NCI-H345 treated with DMSO at 0.1 percent for 48 hours (cell line): ENCODE data around the gene NUAK1.

Experiments used
- DNase-seq: peaks from one replicate; lab custom pipeline; 2025; ENCODE audit not compliant: unreplicated experiment; lab: John Stamatoyannopoulos, UW

The NUAK1 gene

DNA sequence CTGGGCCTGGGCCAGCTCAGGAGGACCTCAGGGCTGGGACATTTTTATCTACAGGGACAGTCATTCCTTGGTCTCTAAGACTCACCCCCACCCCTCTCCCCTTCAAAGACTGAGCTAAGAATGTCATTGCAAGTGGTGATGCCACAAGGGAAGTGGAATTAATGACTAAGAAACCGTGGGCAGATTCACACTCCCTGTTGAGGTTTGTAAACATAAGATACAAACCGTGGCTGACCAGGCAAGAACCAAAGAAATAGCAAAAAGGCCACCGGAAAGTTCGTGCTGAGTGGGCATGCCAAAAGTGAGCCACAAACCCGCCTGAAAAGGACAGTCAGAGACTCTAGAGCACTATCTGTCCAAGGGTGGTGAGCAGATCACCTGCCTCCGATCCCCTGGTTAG is 25.7 kb downstream of the NUAK1 start:
- DNase-seq: no peak

DNA sequence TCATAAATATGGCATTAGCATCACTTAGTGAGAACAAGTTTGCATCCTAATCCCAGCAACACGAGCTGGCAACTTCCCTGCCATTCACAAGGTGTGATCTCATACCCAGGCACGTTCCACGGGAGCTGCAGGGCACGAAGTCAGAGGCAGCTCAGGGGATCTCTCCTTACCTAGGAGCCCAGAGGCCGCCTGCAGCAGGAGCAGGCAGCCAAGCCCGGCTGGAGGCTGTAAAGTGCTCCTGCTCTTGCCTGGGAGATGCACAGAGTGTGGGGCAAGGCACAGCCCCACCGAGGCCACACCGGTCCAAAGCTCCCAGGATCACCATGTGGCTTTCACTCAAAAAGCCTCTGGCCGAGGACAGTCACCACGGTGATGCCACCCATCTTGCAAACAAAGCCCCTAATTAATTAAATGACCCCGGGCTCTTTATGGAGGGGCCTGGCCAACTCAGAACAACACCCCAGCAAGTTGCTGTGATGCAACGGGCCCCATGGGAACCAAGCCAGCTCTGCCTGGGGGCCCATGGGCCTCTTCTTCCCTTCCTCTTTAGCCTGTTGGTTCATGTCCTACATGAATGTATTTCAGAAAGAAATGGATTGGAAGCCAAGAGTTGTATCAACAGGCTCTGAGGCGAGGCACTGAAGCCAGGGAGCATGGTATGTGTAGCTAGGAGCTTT is 26.5 kb downstream of the NUAK1 start:
- DNase-seq: no peak

DNA sequence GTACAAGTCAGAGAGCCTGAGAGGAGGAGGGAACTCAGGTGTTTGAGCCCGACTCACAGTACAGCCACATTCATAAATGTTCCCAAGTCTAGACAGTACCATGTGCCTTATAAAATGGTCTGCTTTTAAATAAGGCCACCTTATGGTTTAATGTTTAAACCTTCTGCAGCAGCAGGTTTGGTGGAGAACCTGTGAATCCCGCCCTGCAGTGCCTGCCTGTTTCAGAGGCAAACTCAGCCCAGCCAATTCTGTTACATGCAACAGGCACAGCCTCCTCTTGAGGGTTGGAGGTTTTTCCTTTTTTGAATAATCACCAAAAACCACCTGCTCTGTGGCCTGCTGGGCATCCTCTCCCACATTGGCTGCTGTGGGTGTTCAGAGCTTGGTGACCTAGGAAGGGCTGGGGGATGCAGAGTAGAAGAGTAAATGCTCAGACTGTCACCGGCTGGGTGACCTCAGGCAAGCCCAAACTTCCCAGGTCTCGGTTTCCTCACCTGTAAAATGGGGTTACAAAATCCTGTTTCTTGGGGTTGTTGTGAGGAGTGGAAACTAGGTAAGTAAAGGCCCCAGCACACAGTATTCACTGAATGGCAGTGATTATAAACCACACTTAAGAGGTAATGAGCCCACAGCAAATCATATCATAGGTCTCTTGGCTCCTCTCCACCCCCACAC is 28.0 kb downstream of the NUAK1 start:
- no peak for DNase-seq

DNA sequence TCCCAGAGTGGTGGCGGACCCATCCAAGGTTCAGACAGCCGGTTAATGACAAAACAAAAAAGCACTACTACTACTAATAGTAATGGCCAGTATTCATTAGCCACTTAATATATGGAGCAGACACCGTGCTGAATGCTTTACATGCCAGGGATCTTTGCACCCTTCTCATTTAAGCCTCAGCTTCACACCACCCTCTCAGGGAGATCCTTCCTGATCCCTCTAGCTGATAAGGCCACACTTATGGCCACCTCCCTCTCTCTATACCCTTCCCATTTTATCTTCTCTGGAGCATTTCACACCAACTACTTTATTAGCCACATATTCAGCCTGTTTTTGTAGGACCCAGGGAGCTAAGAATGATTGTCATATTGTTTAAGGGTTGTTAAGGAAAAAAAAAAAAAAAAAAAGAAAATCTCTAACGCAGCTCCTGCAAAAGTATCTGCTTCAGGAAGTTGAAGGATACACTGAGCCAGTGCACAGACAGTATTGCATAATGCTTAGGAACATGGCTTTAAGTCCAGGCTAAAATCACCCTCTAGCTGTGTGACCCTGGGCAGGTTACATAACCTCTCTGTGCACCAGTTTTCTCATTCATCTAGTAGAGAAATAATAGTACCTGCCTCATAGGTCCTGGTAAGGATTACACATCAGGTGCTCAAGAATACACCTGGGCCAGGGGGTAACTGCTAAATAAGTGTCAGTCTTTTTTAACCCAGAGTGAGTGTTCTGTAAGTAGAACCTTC is 29.4 kb downstream of the NUAK1 start:
- DNase-seq: no peak

DNA sequence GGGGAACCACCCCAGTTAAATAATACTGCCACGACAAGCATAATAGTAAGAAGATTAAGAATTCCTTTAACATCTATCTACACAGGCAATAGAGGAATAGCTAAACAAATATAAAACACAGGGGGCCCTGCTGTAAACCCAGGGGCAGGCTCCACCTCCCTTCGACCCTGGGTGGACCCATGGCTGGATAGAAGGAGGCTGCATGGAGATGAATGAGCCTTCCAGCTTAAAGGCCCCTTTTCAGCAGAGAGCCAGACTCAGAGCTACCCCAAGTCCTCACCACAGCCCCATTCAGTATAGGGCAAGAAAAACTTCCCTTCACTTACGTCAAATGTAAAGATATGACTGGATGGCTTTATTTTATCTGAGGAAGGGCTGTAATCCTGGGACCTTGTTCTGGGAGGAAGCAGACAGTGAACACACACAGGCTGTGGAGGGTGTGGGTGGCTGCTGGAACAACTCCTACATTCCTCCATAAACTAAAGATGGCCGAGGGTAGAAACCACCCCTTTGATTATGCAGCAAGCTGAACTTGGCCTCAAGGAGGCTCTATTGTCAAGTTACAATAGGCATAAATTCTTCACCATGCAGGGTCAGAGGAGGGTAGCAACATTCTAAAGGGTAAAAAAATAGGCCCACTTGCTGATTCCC is 30.4 kb downstream of the NUAK1 start:
- no peak for DNase-seq

DNA sequence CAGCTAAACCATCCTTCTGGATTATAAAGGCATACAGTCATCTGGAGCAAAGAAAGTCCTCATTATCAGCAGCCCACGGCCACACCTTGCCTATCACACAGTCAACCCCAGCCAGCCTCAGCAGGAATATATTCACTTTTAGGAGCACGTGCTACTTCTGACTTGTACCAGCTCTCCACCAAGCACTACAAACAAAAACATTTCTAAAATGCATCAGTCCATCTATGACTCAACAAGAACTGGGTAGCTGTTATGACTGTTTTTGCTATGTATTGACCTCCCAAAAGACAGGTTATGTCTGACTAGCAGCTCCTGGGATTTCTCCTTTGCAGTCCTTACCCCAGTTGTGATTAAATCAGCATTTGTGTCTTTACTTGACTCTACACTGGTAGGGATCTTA is 31.2 kb downstream of the NUAK1 start:
- DNase-seq: no peak

DNA sequence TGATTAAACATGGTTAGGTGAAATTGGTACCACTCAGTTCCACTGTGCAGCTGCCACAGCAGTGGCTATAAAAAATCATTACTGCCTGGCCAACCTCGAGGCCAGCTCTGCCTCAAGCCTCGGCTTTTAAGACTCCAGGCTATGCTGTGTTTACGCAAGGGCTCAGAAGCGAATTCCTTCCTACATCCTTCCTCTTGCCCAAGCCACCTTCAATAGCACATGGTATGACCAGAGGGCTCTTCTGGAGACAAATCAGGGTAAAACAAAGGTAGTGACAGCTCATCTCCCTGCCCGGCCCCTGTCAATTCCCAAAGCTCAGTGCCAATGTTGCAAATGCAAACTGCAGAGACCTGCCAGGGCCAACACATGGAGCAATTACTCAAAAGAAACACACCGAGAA is 31.9 kb downstream of the NUAK1 start:
- DNase-seq: no peak

DNA sequence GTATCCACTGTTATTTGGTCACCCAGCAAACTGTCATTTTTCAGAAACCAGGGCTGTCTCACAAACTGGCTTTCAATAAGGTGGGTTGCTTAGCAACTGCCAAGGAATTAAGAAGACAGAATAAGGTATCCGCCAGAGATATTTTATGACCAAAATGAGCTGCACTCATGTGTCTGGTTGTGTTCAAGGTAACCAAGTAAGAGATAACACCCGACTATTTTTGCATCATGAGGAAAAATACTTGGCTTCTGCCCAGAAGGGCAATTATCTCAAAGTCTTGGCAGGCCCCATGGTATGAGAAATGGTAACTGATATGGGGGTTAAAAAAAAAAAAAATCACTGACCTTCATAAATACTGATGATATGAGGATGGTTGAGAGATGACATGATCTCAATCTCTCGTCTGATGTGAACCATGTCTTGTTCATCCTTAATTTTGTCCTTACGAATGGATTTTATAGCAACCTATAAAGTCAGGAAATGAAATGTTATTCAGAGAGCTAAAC is 32.6 kb downstream of the NUAK1 start:
- DNase-seq: no peak

DNA sequence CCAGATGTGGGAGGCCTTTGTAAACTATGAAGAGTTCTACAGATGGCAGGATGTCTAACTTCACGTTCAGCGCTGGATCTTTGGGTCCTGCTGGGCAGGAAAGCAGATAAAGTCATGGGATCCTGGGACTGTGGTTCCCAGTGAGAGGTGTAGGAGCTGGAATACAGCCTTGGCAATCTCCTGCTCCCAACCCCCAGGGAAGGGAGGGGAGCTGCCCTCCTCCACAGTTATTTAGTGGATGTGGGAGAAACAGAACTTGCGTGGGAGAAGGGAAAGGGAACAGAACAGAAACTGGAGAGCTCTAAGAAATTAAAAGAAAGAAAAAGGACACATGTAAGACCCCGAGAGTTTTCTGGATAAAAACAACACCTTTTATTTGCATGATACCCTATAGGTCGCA is 37.0 kb downstream of the NUAK1 start:
- DNase-seq: no peak

DNA sequence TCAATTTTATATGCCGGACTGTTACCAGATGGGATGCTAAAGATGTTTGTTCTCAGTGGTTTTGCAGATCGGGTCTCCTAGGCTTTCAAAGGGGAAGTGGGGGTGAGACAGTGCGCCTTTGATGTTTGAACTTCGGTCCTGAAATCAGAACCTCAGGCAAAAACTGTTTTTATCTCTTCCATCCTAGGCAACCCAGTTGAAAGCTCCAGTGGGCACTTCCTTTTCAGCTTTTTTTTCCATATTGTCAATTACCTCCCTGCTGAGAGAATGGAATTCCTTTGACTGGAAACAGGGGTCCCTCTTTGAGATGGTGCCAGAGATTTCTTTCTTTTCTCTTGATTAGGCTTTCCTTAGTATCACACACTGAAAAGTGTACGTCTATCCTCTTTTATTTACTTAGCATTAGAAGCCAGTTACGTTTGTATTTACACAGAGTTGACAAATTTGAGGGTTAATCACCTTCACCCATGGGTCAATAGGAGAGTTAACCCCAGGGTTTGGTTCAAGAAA is 40.0 kb downstream of the NUAK1 start:
- no peak for DNase-seq

DNA sequence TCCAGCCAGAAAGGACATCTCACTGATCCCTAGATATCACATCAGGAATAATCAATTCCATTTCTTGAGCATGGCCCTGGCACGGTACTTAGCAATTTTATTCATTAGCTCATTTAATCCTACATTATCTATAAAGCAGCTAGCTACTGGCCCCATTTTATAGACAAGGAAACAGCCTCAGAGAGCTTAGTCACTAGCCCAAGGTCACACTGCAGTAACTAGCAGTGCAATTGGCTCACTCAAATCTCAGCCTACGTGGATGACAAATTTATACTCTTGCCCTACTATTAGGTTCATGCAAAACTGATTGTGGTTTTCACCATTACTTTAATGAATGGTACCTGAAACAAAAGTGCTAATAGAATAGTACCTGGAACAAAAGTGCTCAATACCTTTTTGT is 41.7 kb downstream of the NUAK1 start:
- DNase-seq: no peak

DNA sequence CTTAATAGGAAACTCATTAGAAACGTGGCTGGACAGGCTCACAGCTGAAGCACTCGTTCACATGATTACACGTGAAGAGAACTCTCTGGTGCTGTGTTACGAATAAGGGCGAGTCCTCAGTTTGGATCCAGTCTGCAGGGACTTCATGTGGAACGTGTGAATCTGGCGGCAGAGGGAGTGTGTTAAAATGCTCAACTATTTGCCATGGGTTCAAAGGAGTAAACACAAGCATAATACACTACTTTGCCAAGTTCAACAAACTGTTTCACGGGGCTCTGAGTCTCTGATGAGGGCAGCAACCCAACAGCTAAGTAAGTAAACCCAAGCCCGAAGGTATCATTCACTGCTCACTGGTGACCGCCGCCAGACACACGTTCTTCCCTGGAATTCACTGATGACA is 42.4 kb downstream of the NUAK1 start:
- DNase-seq: no peak

DNA sequence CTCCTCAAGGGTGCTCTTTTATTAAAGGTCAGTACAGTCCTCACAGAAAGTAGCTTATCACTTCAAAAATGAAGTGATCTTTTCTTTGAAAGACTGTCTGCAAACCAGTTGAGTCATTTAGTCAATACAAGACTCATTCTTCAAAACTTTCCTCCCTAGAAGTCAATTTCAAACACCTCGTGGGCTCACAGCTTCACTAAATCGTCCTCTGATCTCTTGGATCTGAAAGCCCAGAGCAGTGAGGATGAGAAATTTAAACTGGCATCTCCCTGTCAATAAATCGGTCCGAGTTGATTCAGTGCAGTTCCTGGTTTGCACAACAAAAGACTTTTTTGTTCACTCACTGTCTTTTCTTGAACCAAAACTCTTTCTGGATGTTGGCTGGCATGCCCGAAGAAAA is 44.5 kb downstream of the NUAK1 start:
- no peak for DNase-seq

DNA sequence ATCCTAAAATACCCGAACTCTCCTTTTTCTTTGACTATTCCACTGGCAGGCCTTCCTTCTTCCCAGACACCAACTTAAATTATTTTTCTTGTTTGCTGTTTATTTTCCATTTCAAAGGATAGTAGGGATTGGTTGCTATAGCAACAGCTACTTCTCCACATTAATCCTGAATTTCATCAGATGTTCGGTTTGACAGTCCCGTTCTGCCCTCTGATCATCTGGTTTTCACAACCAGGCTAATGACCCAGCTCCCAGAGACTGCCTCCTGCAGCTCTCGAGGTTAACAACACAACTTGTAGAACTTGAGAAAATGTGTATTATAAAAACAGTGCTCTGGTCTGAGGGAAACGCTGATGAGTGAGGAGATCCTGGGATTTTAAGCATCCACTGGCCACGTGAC is 45.5 kb downstream of the NUAK1 start:
- no peak for DNase-seq

DNA sequence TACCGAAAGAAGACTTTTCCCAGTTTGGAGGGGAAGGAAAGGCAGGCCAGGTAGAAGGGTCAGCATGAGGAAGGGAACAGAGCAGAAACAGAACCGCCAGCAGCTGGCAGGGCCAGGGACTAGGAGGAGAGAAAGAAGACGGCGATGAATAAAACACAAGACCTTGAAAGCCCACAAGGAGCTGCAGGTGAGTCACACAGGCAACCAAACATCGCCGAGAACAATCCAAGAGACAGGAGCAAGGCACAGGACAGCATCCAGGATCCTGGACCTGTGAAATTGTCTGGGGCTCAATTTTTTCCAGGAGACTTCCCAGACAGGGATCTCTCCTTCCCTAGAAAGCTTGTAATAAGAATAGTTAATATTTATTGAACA is 47.3 kb downstream of the NUAK1 start:
- DNase-seq: no peak

DNA sequence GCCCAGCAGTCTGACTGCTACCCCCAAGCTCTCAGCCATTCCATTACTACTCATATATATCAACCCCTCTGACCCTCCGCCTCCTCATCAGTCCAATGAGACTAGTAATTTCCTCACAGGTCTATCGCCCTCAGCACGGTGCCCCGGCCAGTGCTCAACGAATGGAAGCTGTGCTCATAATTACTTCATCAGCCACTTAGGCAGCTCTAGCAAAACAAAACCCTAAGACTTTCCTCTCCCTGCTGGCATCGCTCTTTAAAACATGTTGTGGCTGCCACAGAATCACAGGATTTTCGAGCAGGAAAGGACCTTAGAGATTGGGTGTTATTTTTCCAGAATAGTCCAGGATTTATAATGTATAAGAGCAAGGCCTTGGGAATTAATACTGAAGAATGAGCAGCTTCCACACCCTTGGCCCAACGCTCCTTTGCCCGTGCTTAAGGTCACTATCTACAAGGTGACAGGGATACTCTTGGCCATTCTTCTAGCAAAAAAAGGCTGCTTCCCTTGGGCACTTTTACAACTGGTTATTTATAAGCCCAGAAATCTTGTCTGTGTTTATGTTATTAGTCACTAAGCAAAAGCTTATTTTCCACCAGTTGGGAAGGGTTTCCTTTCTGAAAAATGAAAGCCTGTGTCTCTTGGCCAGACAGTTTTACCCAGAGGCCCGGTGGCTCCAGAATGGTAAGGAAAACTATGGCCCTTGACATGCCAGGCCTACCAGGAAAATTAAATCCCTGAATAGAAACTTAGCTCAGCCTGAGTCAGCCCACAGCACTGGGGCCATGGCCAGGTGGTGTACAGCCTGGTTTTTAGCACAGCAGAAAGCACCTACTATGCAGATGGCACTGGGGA is 47.9 kb downstream of the NUAK1 start:
- no peak for DNase-seq

DNA sequence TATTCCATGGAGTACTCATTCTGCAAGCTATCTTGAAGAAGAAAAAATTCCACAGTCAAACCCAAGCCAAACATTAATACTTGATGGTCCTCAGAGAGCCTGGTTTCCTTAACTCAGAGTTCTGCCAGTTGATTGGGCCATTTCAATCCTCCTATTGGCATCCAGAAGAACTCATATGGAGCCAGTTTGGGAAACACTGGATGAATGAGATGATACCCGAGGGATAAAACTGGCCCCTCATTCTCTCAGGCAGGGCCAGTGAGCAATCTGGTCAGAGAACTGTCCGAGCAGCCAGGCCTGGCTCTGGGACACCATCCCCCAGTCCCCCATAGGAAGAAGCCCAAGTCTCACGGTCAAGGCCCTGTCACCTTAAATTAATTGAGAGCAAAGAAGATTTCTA is 48.8 kb downstream of the NUAK1 start:
- DNase-seq: no peak

DNA sequence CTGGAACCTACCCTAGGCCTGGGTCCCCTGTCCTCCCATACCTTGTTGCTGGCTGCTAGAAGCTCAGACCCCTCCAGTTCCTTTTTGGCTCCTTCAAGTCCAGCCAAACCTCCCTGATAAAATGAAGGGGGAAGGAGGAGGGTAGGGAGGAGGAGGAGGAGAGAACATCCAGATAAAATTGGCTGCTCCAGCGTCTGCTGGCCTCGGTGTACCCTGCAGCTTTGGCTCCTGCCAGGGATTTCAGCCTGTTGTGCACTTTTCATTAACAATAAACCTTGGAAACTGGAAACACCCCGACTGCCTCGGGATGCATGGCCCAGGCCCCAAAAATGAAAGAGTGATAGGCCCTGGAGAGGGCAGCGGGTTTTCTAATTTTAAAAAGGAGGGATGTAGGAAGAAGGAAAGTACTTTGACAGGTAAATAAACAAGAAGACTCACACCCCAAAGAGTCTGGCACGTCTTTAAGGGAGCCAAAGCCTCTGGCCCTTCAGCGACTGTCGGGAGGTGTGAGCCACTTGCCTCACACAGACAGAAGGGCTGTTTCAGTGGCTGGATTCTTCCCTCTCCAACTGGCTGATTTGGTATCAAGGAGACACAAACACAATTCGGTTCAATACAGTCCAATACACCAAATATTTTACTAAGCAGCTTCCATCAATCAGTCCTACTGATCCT is 49.8 kb downstream of the NUAK1 start:
- DNase-seq: no peak

DNA sequence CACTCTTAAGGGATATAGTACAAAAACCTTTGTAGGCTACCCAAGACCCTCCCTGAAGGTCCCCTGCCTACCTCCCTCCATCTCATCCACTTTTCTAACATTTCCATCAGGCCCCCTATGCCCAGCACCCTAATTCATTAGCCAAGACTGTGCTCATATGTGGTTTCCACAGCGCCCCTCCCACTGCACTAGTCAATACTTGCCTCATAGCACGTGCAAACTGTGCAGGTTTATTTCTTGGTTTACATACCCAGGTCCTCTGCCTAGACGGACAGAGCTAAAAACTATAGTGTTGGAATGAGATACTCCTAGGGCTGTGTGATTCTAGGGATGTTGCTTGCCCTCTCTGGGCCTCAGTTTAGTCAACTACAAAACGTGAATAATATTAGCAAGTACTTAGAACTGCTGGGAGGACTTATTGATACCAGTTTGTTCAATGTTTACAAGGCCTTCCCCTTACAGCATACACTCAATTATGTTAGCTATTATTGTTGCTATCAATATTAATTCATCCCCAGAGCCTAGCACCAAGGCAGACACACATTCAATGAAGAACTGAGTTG is 50.4 kb downstream of the NUAK1 start:
- DNase-seq: no peak

DNA sequence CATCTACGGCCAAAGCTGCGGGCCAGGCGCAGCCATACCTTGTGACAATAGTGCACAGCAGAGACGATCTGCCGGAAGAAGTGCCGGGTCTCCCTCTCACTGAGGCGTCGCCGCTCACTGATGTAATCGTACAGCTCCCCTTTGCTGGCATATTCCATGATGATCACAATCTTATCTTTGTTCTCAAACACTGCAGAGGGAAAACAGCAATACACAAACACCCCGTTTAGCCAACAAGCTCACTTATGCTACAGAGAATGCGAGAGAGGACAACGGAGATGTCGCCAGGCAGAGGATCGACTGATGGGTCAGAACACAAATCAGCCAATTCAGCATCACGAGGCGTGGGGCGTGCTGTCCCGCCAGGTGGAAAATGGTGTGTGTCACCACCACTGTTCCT is 52.1 kb downstream of the NUAK1 start:
- DNase-seq: no peak
